GM19023 (cell line): ENCODE measurements around the gene CACNA2D3.

Experiments
- ATAC-seq: cut with Tn5 transposase; IDR thresholded peaks from one replicate; pipeline ENCODE4 v1.9.1; 2021; ENCODE audit warnings: mild to moderate bottlenecking, moderate library complexity; ENCODE audit not compliant: unreplicated experiment

CACNA2D3 gene

DNA sequence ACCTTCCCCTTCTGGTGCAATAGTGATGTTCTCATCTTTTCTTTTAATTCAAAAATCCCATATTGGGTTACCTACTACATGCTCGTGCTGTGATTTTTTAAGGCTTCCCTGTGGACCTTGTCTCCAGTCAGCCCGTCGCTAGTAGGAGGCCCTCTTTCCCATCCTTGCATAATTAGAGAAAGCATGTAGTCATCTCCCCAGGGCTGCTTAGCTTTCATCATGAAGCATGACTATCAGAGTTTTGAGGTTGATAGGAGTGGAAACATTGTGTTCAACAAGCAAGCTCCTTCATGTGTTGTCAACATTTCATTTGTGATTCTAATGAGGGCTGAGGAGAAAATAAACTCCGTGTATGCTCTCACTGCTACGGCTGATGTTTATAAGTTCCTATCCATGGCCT is 814.2 kb downstream of the CACNA2D3 start:
- no peak for ATAC-seq

DNA sequence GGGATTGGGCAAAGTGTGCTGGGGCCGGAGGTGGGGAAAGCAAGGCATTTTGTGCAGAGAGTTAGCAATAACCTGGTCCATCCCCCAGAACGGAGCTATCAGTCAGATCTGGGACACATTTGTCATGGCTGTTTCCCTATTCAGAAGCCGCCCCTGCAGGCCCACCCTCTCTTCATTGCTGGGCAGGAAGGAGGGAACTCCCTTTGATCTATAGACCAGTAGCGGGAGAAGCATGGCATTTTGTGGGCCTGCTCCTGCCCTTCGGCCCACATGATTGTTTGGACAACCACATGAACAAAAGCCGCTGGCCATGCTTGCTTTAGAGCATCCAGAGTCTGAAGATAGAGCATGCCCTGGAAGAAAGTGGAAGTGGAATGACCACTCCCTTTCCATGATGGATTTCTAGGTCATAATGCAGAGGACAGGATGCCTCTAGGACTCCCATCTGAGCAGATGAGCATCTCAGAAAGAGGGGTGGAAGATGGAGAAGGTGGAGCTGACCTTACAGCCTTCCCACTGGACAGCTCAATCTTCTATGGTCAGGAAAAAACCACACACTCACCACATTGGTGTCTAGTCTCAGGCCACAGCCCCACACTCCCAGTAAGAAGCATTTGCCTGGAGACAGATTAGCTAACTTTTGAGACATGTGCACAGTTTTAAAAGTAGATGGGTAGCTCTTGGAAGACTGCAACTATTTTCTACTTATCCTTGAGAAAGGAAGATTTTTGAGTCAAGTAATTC is 817.4 kb downstream of the CACNA2D3 start:
- no peak for ATAC-seq

DNA sequence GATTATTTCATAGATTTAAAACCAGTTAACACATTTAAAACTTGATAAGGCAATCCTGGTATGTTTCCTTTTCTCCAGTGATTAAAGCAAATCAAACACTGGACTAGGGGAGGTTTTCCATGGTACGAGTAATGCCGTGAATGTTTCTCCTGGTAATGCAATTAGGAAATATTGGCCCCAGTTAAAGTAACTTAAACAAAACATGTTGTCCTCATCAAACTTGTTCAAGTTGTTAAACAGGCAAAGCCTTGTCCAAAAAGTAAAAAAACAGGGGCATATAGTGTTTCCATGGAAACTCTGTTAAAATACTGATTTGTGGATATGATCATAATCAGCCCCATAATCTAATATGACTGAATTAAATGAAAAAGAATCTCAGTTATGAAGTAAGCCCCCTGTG is 818.6 kb downstream of the CACNA2D3 start:
- no peak for ATAC-seq

DNA sequence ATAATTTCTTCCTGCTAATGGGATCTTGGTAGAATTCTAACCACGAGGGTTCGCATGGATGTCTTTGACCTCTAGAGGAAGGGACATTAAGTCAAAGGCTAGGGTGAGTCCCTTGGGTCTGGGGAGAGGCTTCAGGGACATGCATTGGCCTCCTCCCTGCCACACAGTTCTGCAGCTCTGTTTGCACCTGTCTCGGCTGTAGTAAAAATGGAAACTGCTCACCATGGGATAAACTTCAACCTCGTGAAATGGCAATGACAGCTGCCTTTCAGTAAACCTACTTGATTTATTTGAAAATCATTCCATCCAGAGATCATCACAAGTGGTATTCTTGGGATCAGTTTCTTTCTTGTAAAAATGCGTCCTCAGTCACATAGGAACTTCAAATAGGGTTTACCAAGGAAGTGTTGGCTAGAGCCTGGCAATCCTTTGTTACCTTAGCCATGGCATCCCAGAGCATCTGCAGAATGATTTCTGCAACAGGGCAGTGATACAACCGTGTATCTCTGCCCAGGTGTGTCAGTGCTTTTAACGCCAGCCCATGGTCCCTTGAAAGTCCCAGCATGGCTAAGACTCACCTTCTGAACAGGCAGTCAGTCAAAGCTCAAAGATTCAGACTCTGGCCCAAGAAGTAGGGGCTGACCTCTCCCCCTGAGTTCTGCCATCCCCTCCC is 819.5 kb downstream of the CACNA2D3 start:
- no peak for ATAC-seq

DNA sequence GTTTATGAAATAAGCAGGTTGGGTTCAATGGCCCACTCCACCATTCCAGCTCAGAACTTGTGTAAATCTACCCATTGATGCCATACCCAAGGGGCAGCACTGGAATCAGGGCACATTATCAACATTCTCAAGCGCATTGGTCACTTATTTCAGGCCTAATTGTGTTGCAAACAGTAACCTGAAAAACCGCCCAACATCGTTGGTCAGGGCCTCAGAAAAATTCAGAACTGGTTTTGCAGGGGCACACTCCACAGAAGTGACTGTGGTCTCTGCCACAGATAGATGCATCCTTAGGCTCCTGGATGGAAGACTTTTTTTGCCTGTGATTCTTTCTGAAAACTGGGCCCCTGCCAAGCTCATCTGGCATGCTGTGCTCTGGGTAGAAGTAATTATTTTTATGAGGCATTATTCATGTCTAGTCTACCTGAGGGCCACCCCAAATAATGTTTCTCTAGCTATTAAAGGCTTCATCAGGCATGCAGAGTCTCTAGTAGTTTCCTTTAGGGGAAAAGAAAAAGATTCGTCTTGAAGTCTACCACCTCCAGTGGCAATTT is 827.2 kb downstream of the CACNA2D3 start:
- no peak for ATAC-seq

- ATAC-seq = no peak
Measured at GRCh38 chr3:54950391-54951003, 828.1 kb downstream of the CACNA2D3 start.

DNA sequence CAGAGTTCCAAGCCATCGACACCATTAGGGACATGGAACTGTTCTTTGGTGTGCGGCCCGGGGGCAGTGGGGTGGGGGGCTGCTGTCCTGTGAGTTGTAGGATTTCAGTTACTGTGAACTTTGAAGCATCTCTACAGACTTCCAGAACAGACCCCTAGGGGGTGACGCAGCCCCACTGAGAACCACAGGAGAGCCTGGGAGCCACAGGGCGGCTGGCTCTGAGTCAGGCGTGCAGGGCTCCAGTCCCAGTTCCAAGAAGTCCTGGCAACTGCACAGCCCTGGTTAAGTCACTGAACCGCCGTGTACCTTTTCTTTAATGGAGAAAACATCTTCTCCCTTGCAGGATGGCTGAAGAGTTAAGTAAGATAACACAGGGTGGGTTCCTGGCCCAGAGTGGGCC is 829.1 kb downstream of the CACNA2D3 start:
- no peak for ATAC-seq

DNA sequence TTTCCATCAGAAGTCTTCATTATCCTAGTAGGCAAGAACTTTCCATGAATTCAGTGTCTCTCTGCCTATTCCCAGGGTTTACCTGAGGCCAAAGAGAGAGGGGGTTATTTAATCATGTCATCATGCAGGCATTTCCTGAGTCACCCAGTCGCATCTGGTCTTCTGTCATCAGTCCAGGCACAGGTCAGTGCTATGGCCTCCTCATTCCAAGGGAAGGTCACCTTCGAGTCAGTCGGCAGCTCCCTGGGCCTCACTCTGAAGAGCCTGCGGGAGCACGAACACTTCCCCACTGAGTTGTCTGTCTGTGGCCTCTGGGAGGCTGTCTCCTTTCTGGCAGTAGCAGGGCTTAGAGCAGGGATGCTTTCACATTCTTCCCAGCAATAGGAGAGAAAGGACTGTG is 831.7 kb downstream of the CACNA2D3 start:
- no peak for ATAC-seq

- no peak for ATAC-seq
Measured at GRCh38 chr3:54954521-54954920, 832.2 kb downstream of the CACNA2D3 start.

- ATAC-seq = no peak
Measured at GRCh38 chr3:54955496-54955895, 833.1 kb downstream of the CACNA2D3 start.

- ATAC-seq = no peak
Measured at GRCh38 chr3:54955941-54956340, 833.6 kb downstream of the CACNA2D3 start.

DNA sequence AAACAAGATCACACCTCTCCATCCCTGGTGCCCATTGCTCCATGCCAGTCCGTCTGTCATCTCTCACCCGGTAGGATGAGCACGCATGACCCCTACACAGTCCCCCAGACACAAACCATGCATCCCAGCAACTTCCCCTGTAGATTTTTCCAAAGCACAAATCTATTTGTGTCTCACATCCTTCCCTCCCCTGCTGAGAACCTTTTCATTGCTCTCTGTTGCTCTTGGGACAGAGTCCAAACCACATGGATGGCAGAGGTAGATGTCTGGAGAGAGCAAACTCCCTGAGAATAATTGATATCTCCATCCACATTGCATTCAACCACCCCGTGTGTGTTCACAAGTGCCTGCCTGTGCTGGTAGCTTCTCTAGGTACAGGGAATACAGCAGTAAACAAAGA is 835.4 kb downstream of the CACNA2D3 start:
- ATAC-seq = no peak

DNA sequence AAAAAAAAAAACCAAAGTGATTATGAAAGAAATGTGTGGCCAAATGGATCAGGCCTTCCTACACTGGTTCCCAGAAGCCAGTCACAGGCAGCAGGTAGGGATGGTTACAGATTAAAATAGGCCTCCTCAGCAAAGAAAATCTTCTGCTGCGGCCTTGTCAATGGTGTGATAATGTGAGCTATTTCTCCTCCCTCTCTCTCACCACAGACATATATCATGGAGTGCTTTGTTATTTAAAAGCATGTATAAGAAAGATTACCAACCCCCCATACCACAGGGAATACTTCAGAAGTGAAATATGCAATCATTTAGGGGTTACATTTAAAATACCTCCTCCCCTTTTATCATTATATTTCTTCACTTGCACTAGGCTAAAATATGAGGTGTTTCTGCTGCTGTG is 837.7 kb downstream of the CACNA2D3 start:
- no peak for ATAC-seq

GRCh38 chr3:54960701-54961100 is 838.3 kb downstream of the CACNA2D3 start:
- ATAC-seq = no peak

GRCh38 chr3:54962200-54962599 is 839.8 kb downstream of the CACNA2D3 start:
- no peak for ATAC-seq

GRCh38 chr3:54963641-54964040 is 841.3 kb downstream of the CACNA2D3 start:
- ATAC-seq = no peak

GRCh38 chr3:54964081-54964480 is 841.7 kb downstream of the CACNA2D3 start:
- no peak for ATAC-seq

DNA sequence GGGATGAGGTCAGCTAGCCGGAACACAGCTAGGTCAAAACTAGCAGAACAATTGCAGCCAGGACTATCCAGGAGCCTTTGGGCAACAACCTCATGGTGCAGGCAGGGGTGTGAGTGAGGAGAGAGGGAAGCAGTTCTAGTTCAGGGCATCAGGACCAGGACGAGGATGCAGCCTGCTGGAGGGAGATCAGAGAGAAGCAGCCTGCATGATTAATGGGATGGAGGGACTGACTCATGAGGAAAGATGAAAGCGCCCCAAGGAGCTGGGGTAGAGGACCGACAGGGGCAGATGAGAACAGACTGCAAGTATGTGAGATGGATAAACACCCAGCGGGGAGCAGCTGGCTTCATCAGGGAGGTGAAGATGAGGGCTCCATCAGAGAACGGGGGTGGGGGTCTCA is 843.4 kb downstream of the CACNA2D3 start:
- ATAC-seq = no peak

DNA sequence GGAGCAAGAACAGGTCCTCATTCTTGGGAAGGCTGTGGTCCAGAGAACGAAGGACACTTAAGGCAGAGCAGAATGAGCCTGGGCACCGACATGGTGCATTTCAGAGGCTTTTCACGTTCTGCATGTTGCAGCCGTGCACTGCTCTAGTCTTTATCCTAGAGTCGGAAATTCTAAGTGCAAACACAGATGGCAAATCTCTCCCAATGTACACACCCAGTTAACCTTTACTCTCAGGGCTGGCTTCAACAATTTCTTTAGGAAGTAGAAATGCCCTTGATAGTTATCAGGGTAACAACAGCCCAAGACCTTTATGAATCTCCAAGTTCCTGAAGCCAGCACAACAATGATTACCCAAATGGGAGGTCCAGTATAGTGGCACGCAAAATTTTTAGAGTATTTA is 844.6 kb downstream of the CACNA2D3 start:
- no peak for ATAC-seq

GRCh38 chr3:54967731-54968161 is 845.4 kb downstream of the CACNA2D3 start:
- no peak for ATAC-seq

GRCh38 chr3:54968546-54969172 is 846.3 kb downstream of the CACNA2D3 start:
- ATAC-seq = no peak
